Pancreas (tissue), 10 donors: Measurements from ENCODE around the gene RELT. TPM values are rescaled to one million over a fixed set of nuclear protein-coding genes. Genes with fewer than 3 reads are reported as not detected.

Experiments used
- ATAC-seq, 4 donors: fragments of 200-7000 bp; cut with Tn5 transposase; one replicate each; pipeline versions ENCODE4 v1.8.0 to v1.9.1; 2020; ENCODE audit warnings: mild to moderate bottlenecking in 4 of 4, moderate library complexity in 4 of 4
- DNase-seq, 6 donors: peaks; one replicate each; pipeline ENCODE4 v3.0.0-alpha.2; 2020
- FAIRE-seq: peaks from 2 replicates; lab custom pipeline; 2012; peaks lifted over from hg19 to GRCh38; lab: Jason Lieb, UNC
- H3K27ac ChIP-seq, 4 donors: fragments of 200-600 bp; sonication (generic); 1 replicate in 3 of 4; 2 replicates in 1 of 4; pipeline versions ENCODE4 v1.5.0 to v1.8.0; 2020
- H3K27me3 ChIP-seq, 4 donors: fragments of 200-600 bp; one replicate each; pipeline ENCODE4 v1.8.0; 2021
- H3K36me3 ChIP-seq, 3 donors: fragments of 200-600 bp; sonication (generic) in 1 of 3; one replicate each; pipeline versions ENCODE4 v1.5.0 to v1.8.0; 2020 to 2021
- H3K4me1 ChIP-seq, 3 donors: fragments of 200-600 bp; one replicate each; pipeline ENCODE4 v1.8.0; 2021
- H3K4me3 ChIP-seq, 4 donors: fragments of 200-600 bp; sonication (generic) in 2 of 4; one replicate each; pipeline versions ENCODE4 v1.5.0 to v1.8.0; 2020 to 2021
- H3K9me3 ChIP-seq, 4 donors: fragments of 200-600 bp; one replicate each; pipeline ENCODE4 v1.8.0; 2021
- WGBS, 2 donors: extraction: QIAGEN DNeasy Blood & Tissue Kit; methylation state at CpG; one replicate each; pipeline ENCODE4 v1.1.7; 2013; 5-methylcytosine and 5-hydroxymethylcytosine counted together
- intact Hi-C, 3 donors: fragments of 100-400 bp; cut with DNase I; formaldehyde crosslinking; loops; one replicate each; pipeline versions ENCODE4 v1.11.1 to v1.14.2; 2022
- polyA plus RNA-seq, 2 donors: library from polyadenylated mRNA; stranded (reverse); fragments of 200-250 nt; gene quantifications; one replicate each; pipeline ENCODE4 v1.2.3, GENCODE V29; 2013
- total RNA-seq, 6 donors: library from RNA; stranded (reverse); fragmentation: NEBNext Ultra II Directional in 4 of 6; extraction: Animal tissue kit (Norgen Biotek cat#: 25700) in 4 of 6; gene quantifications; one replicate each; pipeline versions ENCODE4 v1.2.1 to v1.2.4, GENCODE V29; 2021 to 2023
- TF ChIP-seq, protein P1 (sequence below), 4 donors: fragments of 200-600 bp; sonication (generic) in 3 of 4; IDR thresholded peaks; one replicate each; pipeline versions ENCODE4 v1.5.0 to v1.8.0; 2021; ENCODE audit warnings: antibody characterized with exemption in 4 of 4
- donor health status: healthy with polysubstance abuse.
- donor health status: DM: no; HTN: no; CAD: no; lungs with moderate emphysema.
- donor health status: DM: no; HTN: no; CAD: no.
- donor health status: control.
- donor health status: control.
- donor health status: Bipolar disorder and iron deficiency.
- donor health status: DM: yes; HTN: yes; CAD: no.
- donor health status: DM: no; HTN: no; CAD: no.
- donor health status: DM: no; HTN: no; CAD: no.
- donor health status: DM: yes; HTN: yes; CAD: no.

Gene RELT
- total and polyA plus RNA-seq, 8 donors: 0.23 to 4.7 (median 0.75) TPM

DNA sequence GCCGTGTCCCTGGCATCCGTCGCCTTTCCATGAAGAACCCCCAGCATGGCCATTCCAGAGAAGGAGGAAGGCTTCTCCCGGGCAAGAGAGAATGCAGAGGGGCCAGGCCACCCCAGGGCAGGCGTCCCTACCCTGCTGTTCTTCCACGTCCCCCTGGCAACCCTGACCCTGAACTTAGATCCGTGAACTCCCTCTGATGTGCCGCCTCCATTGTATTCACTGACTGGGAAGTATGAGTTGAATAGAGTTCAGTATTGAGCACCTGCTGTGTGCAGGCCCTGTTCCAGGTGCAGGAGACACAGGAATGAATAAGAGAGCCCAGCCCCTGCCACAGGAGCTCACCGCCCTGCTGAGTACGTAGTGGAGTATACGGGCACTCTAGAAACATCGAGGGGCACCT is 29.1 kb upstream of the RELT start:
- no peak for ATAC-seq

DNA sequence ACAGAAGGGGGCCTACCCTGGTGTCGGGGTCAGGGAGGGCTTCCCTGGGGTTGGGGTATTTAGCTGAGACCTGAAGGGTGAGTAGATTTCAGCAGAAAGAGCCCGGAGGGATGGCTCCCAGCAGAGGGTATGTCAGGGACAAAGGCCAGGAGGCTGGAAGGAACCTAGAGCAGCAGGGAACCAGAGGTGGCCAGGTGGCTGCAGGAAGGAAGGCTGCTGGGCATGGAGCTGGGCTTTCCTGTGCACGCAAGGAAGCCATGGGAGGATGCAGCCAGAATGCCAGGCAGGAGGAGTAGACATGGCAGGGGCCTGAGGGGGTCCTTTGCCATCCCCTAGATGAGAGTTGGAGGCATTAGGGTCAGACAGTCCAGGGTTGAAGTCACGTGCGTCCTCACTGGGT is 27.4 kb upstream of the RELT start:
- FAIRE-seq (no peak), DNase-seq (no peak), ATAC-seq (no peak)
- TF ChIP-seq, protein P1, sequence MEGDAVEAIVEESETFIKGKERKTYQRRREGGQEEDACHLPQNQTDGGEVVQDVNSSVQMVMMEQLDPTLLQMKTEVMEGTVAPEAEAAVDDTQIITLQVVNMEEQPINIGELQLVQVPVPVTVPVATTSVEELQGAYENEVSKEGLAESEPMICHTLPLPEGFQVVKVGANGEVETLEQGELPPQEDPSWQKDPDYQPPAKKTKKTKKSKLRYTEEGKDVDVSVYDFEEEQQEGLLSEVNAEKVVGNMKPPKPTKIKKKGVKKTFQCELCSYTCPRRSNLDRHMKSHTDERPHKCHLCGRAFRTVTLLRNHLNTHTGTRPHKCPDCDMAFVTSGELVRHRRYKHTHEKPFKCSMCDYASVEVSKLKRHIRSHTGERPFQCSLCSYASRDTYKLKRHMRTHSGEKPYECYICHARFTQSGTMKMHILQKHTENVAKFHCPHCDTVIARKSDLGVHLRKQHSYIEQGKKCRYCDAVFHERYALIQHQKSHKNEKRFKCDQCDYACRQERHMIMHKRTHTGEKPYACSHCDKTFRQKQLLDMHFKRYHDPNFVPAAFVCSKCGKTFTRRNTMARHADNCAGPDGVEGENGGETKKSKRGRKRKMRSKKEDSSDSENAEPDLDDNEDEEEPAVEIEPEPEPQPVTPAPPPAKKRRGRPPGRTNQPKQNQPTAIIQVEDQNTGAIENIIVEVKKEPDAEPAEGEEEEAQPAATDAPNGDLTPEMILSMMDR (IDR thresholded peaks at IDR 0.05): no peak
- no peak overlapping the region for H3K27ac ChIP-seq
- no peak overlapping the region for H3K4me3 ChIP-seq
- peaks cover 0 to 3% (median 0%) of the 10 kb centered on the region in 3 donors for H3K4me1 ChIP-seq
- no peaks in the 10 kb centered on the region for H3K36me3 ChIP-seq
- 83 to 86% methylated on average over 5 of the region's 5 CpGs for WGBS, 2 donors
- H3K9me3 ChIP-seq: no peaks in the 10 kb centered on the region
- H3K27me3 ChIP-seq: no peaks in the 10 kb centered on the region
- intact Hi-C loops: loop anchor here in 1 of 3 donors (5.0 kb wide), 1 partner anchor 43 kb away; no protein-coding TSS in a partner anchor

More for the DNA sequence above, 29.1 kb upstream of the RELT start:
- no peak overlapping the region for H3K4me3 ChIP-seq
- FAIRE-seq (no peak), DNase-seq (no peak)
- no peaks in the 10 kb centered on the region for H3K27me3 ChIP-seq
- no peaks in the 10 kb centered on the region for H3K36me3 ChIP-seq
- TF ChIP-seq, protein P1 (IDR thresholded peaks at IDR 0.05): no peak
- no peaks in the 10 kb centered on the region for H3K9me3 ChIP-seq
- H3K27ac ChIP-seq: no peak overlapping the region
- peaks cover 0 to 3% (median 0%) of the 10 kb centered on the region in 3 donors for H3K4me1 ChIP-seq
- WGBS, 2 donors: 84 to 86% methylated on average over 12 of the region's 12 CpGs
- intact Hi-C loops: loop anchor here in 1 of 3 donors (5.0 kb wide), 1 partner anchor 45 kb away; no protein-coding TSS in a partner anchor

DNA sequence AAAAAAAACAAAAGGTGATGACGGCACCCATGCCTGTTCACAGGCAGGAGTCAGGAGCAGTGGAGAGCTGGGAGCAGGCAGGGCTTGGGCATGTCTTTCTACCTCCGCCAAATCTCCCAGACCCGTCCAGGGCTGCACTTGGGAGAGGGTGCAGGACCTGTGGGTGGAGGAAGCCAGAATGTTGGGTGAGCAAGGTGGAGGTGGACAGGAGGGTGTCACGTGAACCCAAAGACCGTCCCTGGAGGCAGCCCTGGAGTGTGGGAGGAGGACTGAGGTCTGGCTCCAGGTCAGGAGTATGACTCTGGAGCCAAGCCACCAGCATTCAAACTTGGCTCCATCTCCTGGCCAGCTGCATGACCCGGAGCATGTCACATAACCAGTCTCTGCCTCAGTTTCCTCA is 26.6 kb upstream of the RELT start:
- DNase-seq (no peak), FAIRE-seq (no peak), ATAC-seq (no peak)
- H3K27me3 ChIP-seq: no peaks in the 10 kb centered on the region
- no peak overlapping the region for H3K4me3 ChIP-seq
- TF ChIP-seq, protein P1 (IDR thresholded peaks at IDR 0.05): no peak
- intact Hi-C loops: loop anchor here in 1 of 3 donors (5.0 kb wide), 1 partner anchor 43 kb away; no protein-coding TSS in a partner anchor
- H3K27ac ChIP-seq: no peak overlapping the region
- no peaks in the 10 kb centered on the region for H3K36me3 ChIP-seq
- H3K9me3 ChIP-seq: no peaks in the 10 kb centered on the region
- H3K4me1 ChIP-seq: peaks cover 0 to 3% (median 0%) of the 10 kb centered on the region in 3 donors
- WGBS, 2 donors: 65 to 86% methylated on average over 6 of the region's 6 CpGs

DNA sequence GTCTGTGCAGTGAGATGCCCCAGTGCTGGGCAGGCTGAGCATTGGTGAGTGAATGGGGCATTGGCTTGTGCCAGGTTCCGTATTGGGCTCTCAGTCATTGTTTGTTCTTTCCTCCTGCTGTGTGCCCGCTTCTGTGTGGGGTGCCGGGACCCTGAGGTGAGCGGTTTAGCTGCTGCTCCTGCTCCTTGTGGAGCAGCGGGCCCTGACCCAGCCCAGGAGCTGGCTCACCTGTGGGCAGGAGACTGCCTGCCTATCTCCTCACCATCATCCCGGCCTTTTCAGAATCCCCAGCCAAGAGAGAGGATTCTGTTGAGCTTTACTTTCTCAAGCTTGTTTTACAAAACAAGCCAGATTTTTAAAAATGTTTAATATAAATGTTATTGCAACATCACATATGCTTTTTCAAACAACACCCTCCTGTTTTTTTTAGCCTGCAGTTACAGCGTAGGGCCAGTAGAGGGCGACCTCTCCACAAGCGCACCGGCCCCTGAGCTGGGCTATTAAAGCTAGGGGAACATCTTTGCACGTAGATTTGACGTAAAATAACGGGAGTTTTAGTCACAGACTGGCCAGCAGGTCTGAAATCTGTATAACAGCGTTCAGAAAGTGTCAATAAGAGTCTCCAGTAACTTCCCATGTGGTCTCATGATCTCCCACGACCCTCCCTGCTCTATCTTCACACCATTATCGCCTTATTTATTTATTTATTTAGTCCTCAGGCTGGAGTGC is 25.1 kb upstream of the RELT start:
- ATAC-seq (peak; percentile 57 to 93 (median 86)), DNase-seq (peak in 2 of 6 donors; percentile 30 to 65), FAIRE-seq (no peak)
- H3K4me1 ChIP-seq: peaks cover 0 to 3% (median 0%) of the 10 kb centered on the region in 3 donors
- H3K27me3 ChIP-seq: no peaks in the 10 kb centered on the region
- WGBS, 2 donors: 16 to 19% methylated on average over 16 of the region's 16 CpGs
- no peaks in the 10 kb centered on the region for H3K36me3 ChIP-seq
- no peaks in the 10 kb centered on the region for H3K9me3 ChIP-seq
- intact Hi-C loops: no loop called here
- no peak overlapping the region for H3K4me3 ChIP-seq
- TF ChIP-seq, protein P1 (IDR thresholded peaks at IDR 0.05): peak; percentile 91 to 98 (median 92)
- no peak overlapping the region for H3K27ac ChIP-seq

DNA sequence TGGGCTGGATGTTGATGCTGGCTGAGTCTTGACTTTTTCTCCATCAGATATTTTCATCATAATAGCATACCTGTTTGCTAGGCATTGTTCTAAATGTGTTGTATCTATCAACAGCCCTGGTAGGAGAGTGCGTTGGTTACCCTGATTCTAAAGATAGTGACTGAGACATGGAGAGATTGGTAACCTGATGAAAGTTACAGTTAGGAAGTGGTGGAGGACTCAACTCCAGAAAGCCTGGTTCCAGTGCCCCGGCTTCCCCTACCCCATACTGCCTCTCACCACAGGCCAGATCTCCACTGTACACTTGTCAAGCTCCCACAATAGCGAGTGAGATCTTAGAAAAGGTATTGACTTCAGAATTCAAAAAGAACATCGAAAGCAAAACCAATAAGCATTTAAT is 22.8 kb upstream of the RELT start:
- FAIRE-seq (no peak), ATAC-seq (no peak), DNase-seq (no peak)
- Histone ChIP-seq H3K27me3 (no peaks in the 10 kb centered on the region), H3K36me3 (no peaks in the 10 kb centered on the region), H3K4me3 (no peak overlapping the region), H3K9me3 (no peaks in the 10 kb centered on the region), H3K27ac (no peak overlapping the region), H3K4me1 (peaks cover 0 to 3% (median 0%) of the 10 kb centered on the region in 3 donors)
- TF ChIP-seq, protein P1 (IDR thresholded peaks at IDR 0.05): no peak
- intact Hi-C loops: no loop called here
- WGBS, 2 donors: 83% methylated on average over 4 of the region's 4 CpGs
